ENCODE results near the gene PTGES.

DNA sequence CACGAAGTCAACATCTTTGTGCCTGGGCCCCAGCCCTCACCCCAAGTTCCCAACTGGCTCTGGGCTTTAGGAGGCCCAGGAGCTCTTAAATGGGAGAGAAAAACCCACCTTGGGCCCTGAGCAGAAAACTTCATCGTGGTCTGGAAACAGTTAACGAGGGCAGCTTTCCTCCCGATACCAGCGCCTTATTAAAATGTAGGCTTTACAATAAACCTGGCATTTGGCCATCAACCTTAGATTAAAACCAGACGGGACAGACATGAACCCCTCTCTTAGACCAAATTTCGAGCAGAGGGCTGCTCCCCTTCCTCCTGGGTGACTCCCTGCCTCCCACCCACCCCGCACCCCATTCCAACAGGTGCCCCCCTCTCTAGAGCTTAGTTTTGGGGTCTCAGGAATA is 48.0 kb downstream of the PTGES start:
- no peak for TF ChIP-seq CTCF (IDR thresholded peaks at IDR 0.05)
- no peak for TF ChIP-seq EP300 (IDR thresholded peaks at IDR 0.05)

Measured in tibial nerve (tissue), 4 donors.